CD4-positive, alpha-beta T cell treated with Interleukin-2 at 100 ng/mL for 4 hours (primary cell): ENCODE data around the gene TFF3.

Experiments used
- DNase-seq: peaks from one replicate; pipeline ENCODE4 v3.0.0-alpha.2; 2020; ENCODE audit warnings: low spot score

Gene TFF3

GRCh38 chr21:42266971-42267556, 48.1 kb downstream of the TFF3 start:
- no peak for DNase-seq

- DNase-seq, result no peak
These were observed 49.9 kb downstream of the TFF3 start for GRCh38 chr21:42265231-42265812.

GRCh38 chr21:42264245-42265195, 50.7 kb downstream of the TFF3 start:
- no peak for DNase-seq

- no peak for DNase-seq
These were observed 51.5 kb downstream of the TFF3 start for GRCh38 chr21:42263591-42264131.

GRCh38 chr21:42262831-42263231, 52.4 kb downstream of the TFF3 start:
- DNase-seq, result no peak

GRCh38 chr21:42261829-42262200, 53.4 kb downstream of the TFF3 start:
- DNase-seq, result no peak
